Neuronal stem cell (in vitro differentiated cells): ENCODE data around the gene RABL2A.
"Not testable (repeated sequence)": the region's sequence is repeated elsewhere in the genome, so short reads cannot be mapped to it uniquely, and the experiment has no call there.

Experiments used
- DNase-seq: peaks from one replicate; pipeline ENCODE4 v3.0.0-alpha.2; 2013; ENCODE audit warnings: low spot score
- H2AFZ ChIP-seq: one replicate; pipeline ENCODE4 v1.6.1; 2013; ENCODE audit warnings: mild to moderate bottlenecking, low read length, inconsistent platforms
- H2AK5ac ChIP-seq: 2 replicates; pipeline ENCODE4 v1.6.1; 2013; ENCODE audit warnings: low read depth, mild to moderate bottlenecking, inconsistent platforms, low read length, moderate library complexity, mixed read lengths
- H2BK120ac ChIP-seq: 2 replicates; pipeline ENCODE4 v1.6.1; 2013; ENCODE audit warnings: low read depth, mild to moderate bottlenecking, inconsistent platforms, low read length, moderate library complexity, mixed read lengths
- H2BK12ac ChIP-seq: one replicate; pipeline ENCODE4 v1.6.1; 2013; ENCODE audit warnings: low read length, inconsistent platforms
- H2BK15ac ChIP-seq: 2 replicates; pipeline ENCODE4 v1.6.1; 2013; ENCODE audit warnings: mild to moderate bottlenecking, low read length, inconsistent platforms, mixed read lengths
- H2BK5ac ChIP-seq: one replicate; pipeline ENCODE4 v1.6.1; 2013; ENCODE audit warnings: inconsistent platforms, mild to moderate bottlenecking, low read length, moderate library complexity
- H3K14ac ChIP-seq: one replicate; pipeline ENCODE4 v1.6.1; 2013; ENCODE audit warnings: low read length, inconsistent platforms
- H3K18ac ChIP-seq: 2 replicates; pipeline ENCODE4 v1.6.1; 2013; ENCODE audit warnings: low read length, inconsistent platforms
- H3K23ac ChIP-seq: 2 replicates; pipeline ENCODE4 v1.6.1; 2013; ENCODE audit warnings: low read depth, mild to moderate bottlenecking, mixed read lengths, low read length, inconsistent platforms; ENCODE audit not compliant: poor library complexity
- H3K27ac ChIP-seq: replicated peaks from 3 replicates; pipeline ENCODE4 v1.5.1; 2013; ENCODE audit warnings: low read length, inconsistent platforms
- H3K27me3 ChIP-seq, 3 experiments: 2 replicates each; pipeline ENCODE4 v1.6.1; 2013; ENCODE audit warnings: low read length in 3 of 3, mild to moderate bottlenecking in 2 of 3, inconsistent platforms in 1 of 3, low read depth in 1 of 3, mixed read lengths in 1 of 3, moderate library complexity in 1 of 3; ENCODE audit not compliant: control insufficient read depth in 3 of 3, insufficient read depth in 3 of 3
- H3K36me3 ChIP-seq, 2 donors: replicated peaks in 1 of 2; 2 replicates each; pipeline ENCODE4 v1.6.1; 2013; ENCODE audit warnings: low read length in 2 of 2; ENCODE audit not compliant: control insufficient read depth in 2 of 2, insufficient read depth in 2 of 2
- H3K4ac ChIP-seq: 2 replicates; pipeline ENCODE4 v1.6.1; 2013; ENCODE audit warnings: inconsistent platforms, mild to moderate bottlenecking, low read length, moderate library complexity
- H3K4me1 ChIP-seq, 2 donors: 1 replicate in 1 of 2; 2 replicates in 1 of 2; pipeline ENCODE4 v1.6.1; 2013; ENCODE audit warnings: low read length in 2 of 2, low read depth in 1 of 2; ENCODE audit not compliant: control insufficient read depth in 2 of 2, insufficient read depth in 1 of 2
- H3K4me2 ChIP-seq: one replicate; pipeline ENCODE4 v1.6.1; 2013; ENCODE audit warnings: mild to moderate bottlenecking, low read length, inconsistent platforms; ENCODE audit not compliant: insufficient read depth, poor library complexity, severe bottlenecking
- H3K4me3 ChIP-seq, 2 donors: 2 replicates each; pipeline ENCODE4 v1.5.1; 2013; ENCODE audit warnings: low read length in 2 of 2, mild to moderate bottlenecking in 2 of 2, inconsistent platforms in 1 of 2, moderate library complexity in 1 of 2
- H3K79me1 ChIP-seq: one replicate; pipeline ENCODE4 v1.6.1; 2013; ENCODE audit warnings: low read depth, mild to moderate bottlenecking, inconsistent platforms, low read length, moderate library complexity
- H3K9ac ChIP-seq: one replicate; pipeline ENCODE4 v1.6.1; 2013; ENCODE audit warnings: mild to moderate bottlenecking, low read depth, low read length, inconsistent platforms; ENCODE audit not compliant: poor library complexity
- H3K9me3 ChIP-seq, 2 donors: replicated peaks in 1 of 2; 2 replicates each; pipeline versions ENCODE3 to v1.6.1; 2013; ENCODE audit warnings: low read length in 2 of 2, mild to moderate bottlenecking in 2 of 2, inconsistent platforms in 1 of 2, low read depth in 1 of 2, mixed read lengths in 1 of 2, moderate library complexity in 1 of 2; ENCODE audit not compliant: control insufficient read depth in 2 of 2, insufficient read depth in 1 of 2
- H4K8ac ChIP-seq: one replicate; pipeline ENCODE4 v1.6.1; 2013; ENCODE audit warnings: low read depth, mild to moderate bottlenecking, inconsistent platforms, low read length, moderate library complexity
- H4K91ac ChIP-seq: one replicate; pipeline ENCODE4 v1.6.1; 2013; ENCODE audit warnings: low read length, low read depth, mild to moderate bottlenecking, inconsistent platforms; ENCODE audit not compliant: poor library complexity
- WGBS, 2 donors: extraction: QIAGEN DNeasy Blood & Tissue Kit; methylation state at CpG; one replicate each; pipeline ENCODE4 v1.1.7; 2013; ENCODE audit warnings: missing lambda C conversion rate in 2 of 2, mixed read lengths in 1 of 2; ENCODE audit not compliant: insufficient read length in 2 of 2, insufficient replicate concordance in 1 of 2; ENCODE audit errors: extremely low coverage in 2 of 2; 5-methylcytosine and 5-hydroxymethylcytosine counted together

Gene RABL2A

DNA sequence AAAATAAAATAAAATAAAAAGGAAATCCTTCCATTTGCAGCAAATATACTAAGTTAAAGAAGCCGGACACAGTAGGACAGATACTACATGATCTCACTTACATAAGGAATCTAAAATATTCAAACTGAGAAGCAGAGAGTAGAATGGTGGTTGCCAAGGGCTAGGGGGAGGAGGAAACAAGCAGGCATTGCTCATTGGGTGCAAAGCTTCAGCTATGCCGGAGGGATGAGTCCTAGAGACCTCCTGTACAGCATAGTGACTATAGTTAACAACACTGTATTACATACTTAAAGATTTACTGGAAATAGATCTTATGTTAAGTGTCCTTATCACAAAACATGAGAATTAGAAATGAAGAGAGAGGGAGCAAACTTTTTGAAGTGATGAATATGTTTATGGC is 19.2 kb downstream of the RABL2A start:
- H2BK15ac ChIP-seq, H2AFZ ChIP-seq, H3K4me3 ChIP-seq, H2BK120ac ChIP-seq, H3K4me2 ChIP-seq, H4K8ac ChIP-seq, H3K36me3 ChIP-seq, H2BK5ac ChIP-seq, H3K4me1 ChIP-seq, H2AK5ac ChIP-seq, H3K79me1 ChIP-seq, H3K27ac ChIP-seq, H3K14ac ChIP-seq, DNase-seq, H3K23ac ChIP-seq, H4K91ac ChIP-seq, H3K18ac ChIP-seq, H3K9me3 ChIP-seq, H3K4ac ChIP-seq, H3K27me3 ChIP-seq, H3K9ac ChIP-seq, H2BK12ac ChIP-seq: not testable (repeated sequence)
- WGBS, 2 donors: no CpG with 5 or more reads among the region's 2 CpGs

DNA sequence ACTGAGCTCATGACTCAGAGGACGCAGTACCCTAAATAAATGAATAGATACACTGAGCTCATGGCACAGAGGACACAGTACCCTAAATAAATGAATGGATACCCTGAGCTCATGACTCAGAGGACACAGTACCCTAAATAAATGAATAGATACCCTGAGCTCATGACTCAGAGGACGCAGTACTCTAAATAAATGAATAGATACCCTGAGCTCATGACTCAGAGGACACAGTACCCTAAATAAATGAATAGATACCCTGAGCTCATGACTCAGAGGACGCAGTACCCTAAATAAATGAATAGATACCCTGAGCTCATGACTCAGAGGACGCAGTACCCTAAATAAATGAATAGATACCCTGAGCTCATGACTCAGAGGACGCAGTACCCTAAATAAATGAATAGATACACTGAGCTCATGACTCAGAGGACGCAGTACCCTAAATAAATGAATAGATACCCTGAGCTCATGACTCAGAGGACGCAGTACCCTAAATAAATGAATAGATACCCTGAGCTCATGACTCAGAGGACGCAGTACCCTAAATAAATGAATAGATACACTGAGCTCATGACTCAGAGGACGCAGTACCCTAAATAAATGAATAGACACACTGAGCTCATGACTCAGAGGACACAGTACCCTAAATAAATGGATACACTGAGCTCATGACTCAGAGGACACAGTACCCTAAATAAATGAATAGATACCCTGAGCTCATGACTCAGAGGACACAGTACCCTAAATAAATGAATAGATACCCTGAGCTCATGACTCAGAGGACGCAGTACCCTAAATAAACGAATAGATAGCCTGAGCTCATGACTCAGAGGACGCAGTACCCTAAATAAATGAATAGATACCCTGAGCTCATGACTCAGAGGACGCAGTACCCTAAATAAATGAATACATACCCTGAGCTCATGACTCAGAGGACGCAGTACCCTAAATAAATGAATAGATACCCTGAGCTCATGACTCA is 24.1 kb downstream of the RABL2A start:
- not testable (repeated sequence) for H3K79me1 ChIP-seq, H3K18ac ChIP-seq, H4K91ac ChIP-seq, H3K27ac ChIP-seq, H3K14ac ChIP-seq, H3K36me3 ChIP-seq, H2AK5ac ChIP-seq, H2BK12ac ChIP-seq, H2BK15ac ChIP-seq, H4K8ac ChIP-seq, H2AFZ ChIP-seq, H2BK120ac ChIP-seq, H3K9me3 ChIP-seq, H2BK5ac ChIP-seq, H3K4me2 ChIP-seq, H3K27me3 ChIP-seq, H3K4me1 ChIP-seq, H3K4me3 ChIP-seq, DNase-seq, H3K4ac ChIP-seq, H3K23ac ChIP-seq, H3K9ac ChIP-seq
- no CpG with 5 or more reads among the region's 14 CpGs for WGBS, 2 donors

DNA sequence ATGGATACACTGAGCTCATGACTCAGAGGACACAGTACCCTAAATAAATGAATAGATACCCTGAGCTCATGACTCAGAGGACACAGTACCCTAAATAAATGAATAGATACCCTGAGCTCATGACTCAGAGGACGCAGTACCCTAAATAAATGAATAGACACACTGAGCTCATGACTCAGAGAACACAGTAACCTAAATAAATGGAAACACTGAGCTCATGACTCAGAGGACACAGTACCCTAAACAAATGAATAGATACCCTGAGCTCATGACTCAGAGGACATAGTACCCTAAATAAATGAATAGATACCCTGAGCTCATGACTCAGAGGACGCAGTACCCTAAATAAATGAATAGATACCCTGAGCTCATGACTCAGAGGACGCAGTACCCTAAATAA is 25.5 kb downstream of the RABL2A start:
- H3K4me3 ChIP-seq, H2BK120ac ChIP-seq, H3K79me1 ChIP-seq, H3K27ac ChIP-seq, H3K36me3 ChIP-seq, H3K4me2 ChIP-seq, DNase-seq, H3K9me3 ChIP-seq, H3K27me3 ChIP-seq, H2BK15ac ChIP-seq, H2AK5ac ChIP-seq, H3K9ac ChIP-seq, H2BK12ac ChIP-seq, H3K4ac ChIP-seq, H2BK5ac ChIP-seq, H3K14ac ChIP-seq, H3K18ac ChIP-seq, H3K23ac ChIP-seq, H4K91ac ChIP-seq, H4K8ac ChIP-seq, H3K4me1 ChIP-seq, H2AFZ ChIP-seq: not testable (repeated sequence)
- WGBS, 2 donors: no CpG with 5 or more reads among the region's 3 CpGs

DNA sequence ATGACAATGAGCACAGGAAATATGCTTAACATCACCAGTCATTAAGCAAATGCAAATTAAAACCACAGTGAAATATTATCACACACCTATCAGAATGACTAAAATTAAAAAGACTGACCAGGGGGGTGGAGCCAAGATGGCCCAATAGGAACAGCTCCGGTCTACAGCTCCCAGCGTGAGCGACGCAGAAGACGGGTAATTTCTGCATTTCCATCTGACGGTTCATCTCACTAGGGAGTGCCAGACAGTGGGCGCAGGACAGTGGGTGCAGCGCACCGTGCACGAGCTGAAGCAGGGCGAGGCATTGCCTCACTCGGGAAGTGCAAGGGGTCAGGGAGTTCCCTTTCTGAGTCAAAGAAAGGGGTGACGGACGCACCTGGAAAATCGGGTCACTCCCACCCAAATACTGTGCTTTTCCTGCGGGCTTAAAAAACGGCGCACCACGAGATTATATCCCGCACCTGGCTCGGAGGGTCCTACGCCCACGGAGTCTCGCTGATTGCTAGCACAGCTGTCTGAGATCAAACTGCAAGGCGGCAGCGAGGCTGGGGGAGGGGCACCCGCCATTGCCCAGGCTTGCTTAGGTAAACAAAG is 29.1 kb downstream of the RABL2A start:
- H3K4me3 ChIP-seq, H3K14ac ChIP-seq, H3K9ac ChIP-seq, DNase-seq, H3K4ac ChIP-seq, H3K79me1 ChIP-seq, H3K27me3 ChIP-seq, H3K4me2 ChIP-seq, H3K23ac ChIP-seq, H2AFZ ChIP-seq, H3K4me1 ChIP-seq, H2AK5ac ChIP-seq, H4K8ac ChIP-seq, H2BK15ac ChIP-seq, H3K36me3 ChIP-seq, H2BK120ac ChIP-seq, H2BK5ac ChIP-seq, H3K18ac ChIP-seq, H2BK12ac ChIP-seq, H4K91ac ChIP-seq, H3K27ac ChIP-seq, H3K9me3 ChIP-seq: not testable (repeated sequence)
- no CpG with 5 or more reads among the region's 27 CpGs for WGBS, 2 donors
